Hippocampal formation (tissue), 2 donors: ENCODE results near the gene DEDD2.

ENCODE experiments used
- DNase-seq, 2 donors: peaks; one replicate each; lab custom pipeline; 2025; lab: John Stamatoyannopoulos, UW

The DEDD2 gene

GRCh38 chr19:42173695-42174094 is 43.8 kb downstream of the DEDD2 start:
- DNase-seq = no peak

GRCh38 chr19:42172261-42172660 is 45.2 kb downstream of the DEDD2 start:
- no peak for DNase-seq

GRCh38 chr19:42170715-42171114 is 46.8 kb downstream of the DEDD2 start:
- DNase-seq = no peak

GRCh38 chr19:42169486-42170413 is 47.7 kb downstream of the DEDD2 start:
- DNase-seq = no peak

GRCh38 chr19:42168206-42168605 is 49.3 kb downstream of the DEDD2 start:
- DNase-seq = no peak

GRCh38 chr19:42166316-42166715 is 51.2 kb downstream of the DEDD2 start:
- no peak for DNase-seq

GRCh38 chr19:42165146-42165545 is 52.3 kb downstream of the DEDD2 start:
- DNase-seq = no peak

- no peak for DNase-seq
These were observed 55.7 kb downstream of the DEDD2 start for GRCh38 chr19:42161616-42162263.

- DNase-seq = no peak
These were observed 57.5 kb downstream of the DEDD2 start for GRCh38 chr19:42159942-42160341.

- no peak for DNase-seq
These were observed 58.6 kb downstream of the DEDD2 start for GRCh38 chr19:42158926-42159325.

- DNase-seq = no peak
These were observed 60.9 kb downstream of the DEDD2 start for GRCh38 chr19:42156571-42156970.

GRCh38 chr19:42155796-42156195 is 61.7 kb downstream of the DEDD2 start:
- DNase-seq = no peak

GRCh38 chr19:42154471-42155323 is 62.8 kb downstream of the DEDD2 start:
- no peak for DNase-seq

- no peak for DNase-seq
These were observed 63.6 kb downstream of the DEDD2 start for GRCh38 chr19:42153672-42154433.

- no peak for DNase-seq
These were observed 64.4 kb downstream of the DEDD2 start for GRCh38 chr19:42152910-42153671.

- DNase-seq = no peak
These were observed 65.4 kb downstream of the DEDD2 start for GRCh38 chr19:42151782-42152684.

- DNase-seq = no peak
These were observed 66.5 kb downstream of the DEDD2 start for GRCh38 chr19:42150911-42151361.

GRCh38 chr19:42150364-42150763 is 67.1 kb downstream of the DEDD2 start:
- no peak for DNase-seq

- no peak for DNase-seq
These were observed 67.9 kb downstream of the DEDD2 start for GRCh38 chr19:42149447-42150202.
